Upper lobe of left lung (tissue), 4 donors: ENCODE results near the gene ERRFI1.

Experiments
- CTCF ChIP-seq, 6 experiments: fragments of 450-650 bp in 4 of 6; fragments of 200-600 bp in 2 of 6; sonication (generic) in 2 of 6; IDR thresholded peaks; one replicate each; pipeline ENCODE4 v1.5.1; 2016 to 2019; ENCODE audit warnings: antibody characterized with exemption in 6 of 6
- EP300 ChIP-seq, 4 donors: sonication (generic); formaldehyde crosslinking; IDR thresholded peaks; one replicate each; pipeline ENCODE4 v1.5.1; 2017; ENCODE audit warnings: antibody characterized with exemption in 4 of 4, control low read depth in 2 of 4
- POLR2A ChIP-seq, 4 donors: fragments of 450-650 bp; IDR thresholded peaks; one replicate each; pipeline ENCODE4 v1.5.1; 2016 to 2017; ENCODE audit warnings: antibody characterized with exemption in 4 of 4, mild to moderate bottlenecking in 2 of 4
- POLR2AphosphoS5 ChIP-seq, 2 donors: sonication (generic); formaldehyde crosslinking; IDR thresholded peaks; one replicate each; pipeline ENCODE4 v1.5.1; 2017; ENCODE audit warnings: antibody characterized with exemption in 2 of 2

DNA sequence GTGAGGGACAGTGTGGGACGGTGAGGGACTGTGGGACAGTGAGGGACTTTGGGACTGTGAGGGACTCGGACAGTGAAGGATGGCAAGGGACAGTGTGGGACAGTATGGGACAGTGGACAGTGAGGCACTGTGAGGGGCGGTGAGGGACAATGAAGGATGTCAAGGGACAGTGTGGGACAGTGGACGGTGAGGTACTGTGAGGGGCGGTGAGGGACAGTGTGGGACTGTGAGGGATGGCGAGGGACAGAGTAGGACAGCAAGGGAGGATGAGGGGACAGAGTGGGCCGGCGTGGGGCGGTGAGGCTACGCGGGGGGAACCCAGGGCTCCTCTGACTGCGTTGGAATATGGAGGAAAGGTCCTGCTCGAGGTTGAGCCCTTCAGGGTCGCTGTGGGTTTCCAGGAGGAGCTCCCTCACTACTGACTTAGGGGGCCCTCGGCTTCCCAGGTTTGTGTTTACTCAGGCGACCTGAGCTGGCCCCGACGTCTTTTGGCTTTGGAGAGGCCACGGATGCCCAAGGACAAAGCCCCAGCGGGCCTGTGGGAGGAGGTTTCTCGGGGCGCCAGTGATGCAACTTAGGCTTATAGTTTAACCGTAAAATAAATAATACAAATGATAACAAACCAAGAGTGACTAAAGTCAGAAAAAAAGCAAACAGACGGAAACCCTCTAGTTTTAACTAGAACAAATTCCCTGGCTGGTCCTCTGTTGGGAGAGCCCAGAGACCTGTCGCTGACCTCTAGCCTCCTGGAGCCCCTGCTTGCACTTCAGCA is 1.1 kb upstream of the ERRFI1 start:
- TF ChIP-seq CTCF (IDR thresholded peaks at IDR 0.05) (no peak), POLR2AphosphoS5 (IDR thresholded peaks at IDR 0.05) (peak in 1 of 2 donors; percentile 5), POLR2A (IDR thresholded peaks at IDR 0.05) (peak in 1 of 4 donors; percentile 25), EP300 (IDR thresholded peaks at IDR 0.05) (no peak)
